Duodenal mucosa (tissue), 2 donors: ENCODE data around the gene C3orf18.

ENCODE experiments used
- H3K27ac ChIP-seq: one replicate; pipeline ENCODE4 v1.7.0; 2013; ENCODE audit warnings: low read depth, low read length
- H3K27me3 ChIP-seq, 2 donors: one replicate each; pipeline ENCODE4 v1.7.0; 2013; ENCODE audit warnings: low read length in 2 of 2, control low read depth in 1 of 2; ENCODE audit not compliant: insufficient read depth in 2 of 2, control insufficient read depth in 1 of 2
- H3K36me3 ChIP-seq, 2 donors: one replicate each; pipeline ENCODE4 v1.7.0; 2013; ENCODE audit warnings: low read length in 2 of 2, control low read depth in 1 of 2; ENCODE audit not compliant: insufficient read depth in 2 of 2, control insufficient read depth in 1 of 2
- H3K4me1 ChIP-seq, 2 donors: one replicate each; pipeline ENCODE4 v1.7.0; 2013; ENCODE audit warnings: low read length in 2 of 2, control low read depth in 1 of 2; ENCODE audit not compliant: insufficient read depth in 2 of 2, control insufficient read depth in 1 of 2
- H3K4me3 ChIP-seq, 2 donors: one replicate each; pipeline ENCODE4 v1.7.0; 2013; ENCODE audit warnings: low read length in 2 of 2, low read depth in 1 of 2
- H3K9ac ChIP-seq, 2 donors: one replicate each; pipeline ENCODE4 v1.7.0; 2013; ENCODE audit warnings: low read length in 2 of 2, low read depth in 1 of 2
- H3K9me3 ChIP-seq, 2 donors: one replicate each; pipeline ENCODE4 v1.7.0; 2013; ENCODE audit warnings: low read length in 2 of 2, control low read depth in 1 of 2; ENCODE audit not compliant: control insufficient read depth in 1 of 2

The C3orf18 gene

DNA sequence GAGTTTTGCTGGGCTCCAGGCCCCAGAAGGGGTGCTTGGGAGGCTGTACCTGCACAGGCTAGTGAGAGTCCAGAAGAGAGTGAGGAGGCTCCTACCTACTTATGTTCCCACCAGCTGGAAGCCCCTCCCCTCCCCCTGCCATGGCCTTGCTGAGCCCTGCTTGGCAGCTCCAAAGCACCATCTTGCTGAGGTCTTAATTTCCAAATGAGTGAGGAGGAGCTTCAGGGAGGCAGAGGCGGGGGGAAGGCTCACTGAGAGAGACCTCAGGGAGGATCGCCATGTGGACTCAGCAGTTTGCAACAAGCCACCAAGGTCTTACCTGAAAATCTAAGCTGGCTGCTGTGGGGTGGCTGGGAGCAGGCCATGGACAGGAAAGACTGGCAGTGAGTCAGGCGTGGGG is 55.4 kb downstream of the C3orf18 start:
- no peak overlapping the region for H3K4me3 ChIP-seq
- H3K9ac ChIP-seq = no peak overlapping the region
- no peaks in the 10 kb centered on the region for H3K4me1 ChIP-seq
- no peaks in the 10 kb centered on the region for H3K9me3 ChIP-seq
- H3K36me3 ChIP-seq = no peaks in the 10 kb centered on the region
- H3K27me3 ChIP-seq = peaks cover 0 to 3% of the 10 kb centered on the region in 2 donors
- H3K27ac ChIP-seq = no peak overlapping the region

DNA sequence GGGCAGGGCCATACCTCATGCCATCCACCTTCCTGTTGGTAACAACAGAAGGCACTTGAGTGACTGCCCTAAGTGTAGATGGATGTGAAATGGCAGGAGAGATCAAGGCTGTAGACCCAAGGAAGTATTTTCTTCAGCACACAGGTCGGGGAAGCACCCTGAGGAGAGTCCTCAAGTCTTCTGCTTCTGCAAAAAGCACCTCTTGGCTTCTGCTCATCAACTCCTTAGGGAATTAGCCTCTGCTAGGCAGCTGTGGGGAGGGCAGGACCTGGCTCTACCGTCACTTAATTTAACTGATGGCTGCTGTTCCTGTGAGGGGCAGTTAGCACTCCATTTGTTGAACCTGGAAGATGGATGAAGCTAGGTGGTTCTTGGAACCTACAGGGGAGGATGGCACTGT is 57.2 kb downstream of the C3orf18 start:
- no peaks in the 10 kb centered on the region for H3K36me3 ChIP-seq
- H3K4me1 ChIP-seq = no peaks in the 10 kb centered on the region
- no peaks in the 10 kb centered on the region for H3K9me3 ChIP-seq
- no peak overlapping the region for H3K4me3 ChIP-seq
- H3K27ac ChIP-seq = no peak overlapping the region
- no peak overlapping the region for H3K9ac ChIP-seq
- peaks cover 0 to 3% of the 10 kb centered on the region in 2 donors for H3K27me3 ChIP-seq

DNA sequence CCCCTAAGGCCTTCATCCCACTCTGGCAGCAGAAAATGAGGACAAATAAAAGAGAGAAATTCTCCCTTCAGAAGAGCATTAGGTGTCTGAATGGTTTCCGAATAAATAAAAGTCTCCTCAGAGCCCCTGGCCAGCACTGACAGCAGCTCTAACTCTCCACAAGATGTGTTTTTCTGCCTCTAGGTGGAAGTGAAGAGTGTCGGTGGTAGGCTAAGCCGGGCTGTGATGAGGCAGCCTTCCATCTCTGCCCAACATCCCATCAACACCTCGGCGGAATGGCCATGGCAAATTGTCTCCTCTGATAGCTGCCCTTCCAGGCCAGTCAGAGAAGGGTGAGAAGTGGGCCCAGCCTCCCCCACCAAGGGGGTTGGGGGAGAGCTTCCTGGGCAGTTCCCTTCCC is 57.8 kb downstream of the C3orf18 start:
- H3K27ac ChIP-seq = no peak overlapping the region
- no peak overlapping the region for H3K4me3 ChIP-seq
- no peaks in the 10 kb centered on the region for H3K36me3 ChIP-seq
- H3K4me1 ChIP-seq = no peaks in the 10 kb centered on the region
- H3K9ac ChIP-seq = no peak overlapping the region
- no peaks in the 10 kb centered on the region for H3K9me3 ChIP-seq
- peaks cover 2 to 3% of the 10 kb centered on the region in 2 donors for H3K27me3 ChIP-seq

DNA sequence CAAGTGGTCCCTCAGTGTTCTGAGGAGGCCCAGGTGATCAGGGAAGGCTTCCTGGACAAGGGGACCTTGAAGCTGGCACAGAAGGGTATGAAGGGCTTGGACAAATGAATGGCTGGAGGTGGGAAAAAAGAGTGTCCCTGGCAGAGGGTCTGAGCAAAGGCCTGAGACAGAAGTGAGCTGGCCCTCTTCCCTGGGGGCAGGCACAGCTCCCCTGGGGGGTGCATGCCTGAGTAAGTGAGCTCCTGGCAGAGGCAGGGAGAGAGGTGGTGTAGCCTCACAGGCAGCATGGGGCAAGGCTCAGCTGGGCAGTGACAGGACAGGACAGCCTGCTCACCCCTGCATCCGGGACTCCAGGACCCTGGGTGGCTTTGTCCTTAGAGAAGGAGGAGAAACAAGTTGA is 58.7 kb downstream of the C3orf18 start:
- Histone ChIP-seq H3K4me1 (no peaks in the 10 kb centered on the region), H3K9me3 (no peaks in the 10 kb centered on the region), H3K36me3 (no peaks in the 10 kb centered on the region), H3K27me3 (peaks cover 3 to 11% of the 10 kb centered on the region in 2 donors), H3K4me3 (no peak overlapping the region), H3K27ac (no peak overlapping the region), H3K9ac (no peak overlapping the region)
